Regular cardiac myocyte (primary cell): ENCODE measurements around the gene DENND4A. TPM values are rescaled to one million over a fixed set of nuclear protein-coding genes. Genes with fewer than 3 reads are reported as not detected.

ENCODE experiments used
- total RNA-seq: library from RNA; depleted of rRNA; stranded (reverse); fragments of >200 nt; gene quantifications from 2 replicates; pipeline ENCODE4 v1.2.3, GENCODE V29; 2014

Gene DENND4A
- total RNA-seq: 16.9 and 21.7 TPM in 2 replicates

DNA sequence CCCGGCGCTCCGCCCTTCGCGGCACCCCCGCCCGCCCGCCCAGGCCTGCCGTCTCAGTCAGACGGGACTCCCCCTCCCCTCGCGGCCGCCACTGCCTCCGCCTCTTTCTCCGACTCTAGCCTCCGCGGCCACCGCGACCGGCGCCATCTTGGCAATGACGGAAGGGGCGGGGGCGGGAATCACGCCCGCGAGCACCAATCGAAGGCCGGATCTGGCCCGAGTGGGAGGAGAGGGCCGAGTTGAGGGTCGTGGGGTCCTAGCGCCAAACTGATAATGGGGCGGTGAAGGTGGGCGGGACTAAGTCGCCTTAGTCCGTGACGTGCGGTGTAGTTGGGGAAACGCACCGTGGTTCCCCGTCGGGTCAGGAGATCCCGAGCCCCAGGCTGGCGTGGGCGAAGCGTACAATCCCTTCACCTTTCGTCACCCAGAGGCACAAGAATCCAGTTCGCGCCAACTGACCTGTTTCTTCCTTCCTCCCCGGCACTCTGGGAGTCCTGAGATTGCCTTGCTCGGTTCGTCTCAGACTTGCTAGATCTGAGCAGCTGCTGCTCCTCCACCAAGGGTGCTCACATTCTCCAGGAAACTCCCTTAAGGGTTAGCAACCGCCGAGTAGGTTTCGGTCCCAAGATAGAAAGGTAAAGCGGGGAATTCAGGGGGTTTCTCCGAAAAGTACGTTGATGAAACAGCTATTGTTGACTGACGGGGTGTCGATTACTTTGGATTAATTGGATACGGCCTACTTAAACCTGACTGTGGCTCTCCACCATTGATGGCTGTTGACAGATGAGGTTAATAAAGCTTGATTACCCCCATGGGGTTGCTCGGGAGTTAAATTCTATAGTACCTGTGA lies at the start of gene DENND4A:
TSS of gene DENND4A (minus strand) at position 156 of the 850 bp plus-strand sequence. CDS start 35,843 bp downstream, outside the sequence.

DNA sequence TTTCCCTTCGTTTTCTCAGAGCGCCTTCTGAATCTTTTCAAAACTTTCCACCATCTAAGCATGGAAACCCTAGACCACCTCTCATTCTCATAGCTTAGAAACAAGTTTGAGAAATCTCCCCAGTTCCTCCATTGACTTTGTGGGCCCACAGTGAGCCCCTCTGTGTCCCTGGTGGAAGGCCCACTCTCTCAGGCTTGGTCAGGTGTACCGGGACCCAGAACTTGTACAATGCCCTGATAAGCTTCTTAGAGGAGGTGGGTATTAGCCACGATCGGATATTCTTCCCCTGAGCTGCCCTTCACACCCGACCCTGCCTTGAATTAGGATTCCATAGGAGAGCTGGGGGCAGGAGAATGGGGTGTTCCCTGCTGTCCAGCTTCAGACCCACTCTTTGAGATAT lies 170.5 kb downstream of the DENND4A start, which contains the start of gene SLC24A1:
TSS of gene SLC24A1 (plus strand) at position 301 of the 400 bp plus-strand sequence. CDS start 2,143 bp downstream, outside the sequence.

DNA sequence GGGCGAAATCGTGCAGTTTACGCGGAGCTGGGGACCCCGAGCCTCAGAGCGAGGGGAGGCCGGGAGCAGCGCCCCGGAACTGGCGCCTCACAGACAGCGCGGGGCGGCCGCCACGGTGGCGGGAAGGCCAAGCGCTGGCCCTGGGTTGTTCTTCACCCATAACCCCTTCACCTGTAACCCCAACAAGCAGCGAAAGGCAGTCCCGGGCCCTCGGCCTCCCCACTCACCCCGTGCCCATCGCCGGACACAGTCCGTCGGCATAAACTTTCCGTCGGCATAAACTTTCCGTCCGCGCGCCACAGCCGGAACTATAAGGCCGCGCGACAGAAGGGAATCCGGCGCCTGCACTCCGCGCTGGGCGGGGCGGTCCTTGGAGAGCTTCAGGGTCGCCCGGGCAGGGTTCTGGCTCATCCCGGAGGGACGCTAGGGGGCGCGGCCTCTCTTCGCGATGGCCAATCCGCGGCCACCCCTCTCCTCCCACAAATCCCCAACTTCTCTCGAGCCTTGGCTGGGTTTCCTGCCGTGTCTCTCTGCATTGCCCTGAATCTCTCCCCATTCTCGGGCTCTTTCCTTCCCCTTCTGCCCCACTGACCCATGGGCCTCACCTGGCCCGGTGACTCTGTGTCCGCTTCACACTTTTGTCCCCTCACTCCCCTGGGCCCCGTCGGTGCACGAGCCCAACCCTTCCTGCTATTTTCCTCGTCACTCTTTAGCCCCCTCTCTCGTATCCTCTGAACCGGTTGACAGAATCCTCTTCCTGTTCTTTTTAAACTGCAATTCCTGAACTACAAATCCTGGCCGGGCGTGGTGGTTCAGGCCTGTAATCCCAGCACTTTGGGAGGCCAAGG lies 181.0 kb downstream of the DENND4A start, which contains the start of gene INTS14:
TSS of gene INTS14 (minus strand) at position 261 of the 848 bp plus-strand sequence. CDS start 3,751 bp downstream, outside the sequence.

Other genes starting within 250 kb of the DENND4A start
- 27.1 and 38.7 TPM in 2 replicates for gene INTS14, start 181.2 kb downstream of the DENND4A start, total RNA-seq
- gene SLC24A1, start 170.4 kb downstream of the DENND4A start, total RNA-seq: 2.5 and 2.9 TPM in 2 replicates
- 166 and 234 TPM in 2 replicates for gene RAB11A, start 77.2 kb upstream of the DENND4A start, total RNA-seq